NCI-H2196 (cell line): ENCODE measurements around the gene DLEC1.
A peak's percentile ranks its signal among the peaks of the same experiment; 100 is the strongest.
"Not testable (repeated sequence)": the region's sequence is repeated elsewhere in the genome, so short reads cannot be mapped to it uniquely, and the experiment has no call there.

Source experiments
- DNase-seq: peaks from one replicate; lab custom pipeline; 2025; ENCODE audit not compliant: unreplicated experiment; lab: John Stamatoyannopoulos, UW

The DLEC1 gene

DNA sequence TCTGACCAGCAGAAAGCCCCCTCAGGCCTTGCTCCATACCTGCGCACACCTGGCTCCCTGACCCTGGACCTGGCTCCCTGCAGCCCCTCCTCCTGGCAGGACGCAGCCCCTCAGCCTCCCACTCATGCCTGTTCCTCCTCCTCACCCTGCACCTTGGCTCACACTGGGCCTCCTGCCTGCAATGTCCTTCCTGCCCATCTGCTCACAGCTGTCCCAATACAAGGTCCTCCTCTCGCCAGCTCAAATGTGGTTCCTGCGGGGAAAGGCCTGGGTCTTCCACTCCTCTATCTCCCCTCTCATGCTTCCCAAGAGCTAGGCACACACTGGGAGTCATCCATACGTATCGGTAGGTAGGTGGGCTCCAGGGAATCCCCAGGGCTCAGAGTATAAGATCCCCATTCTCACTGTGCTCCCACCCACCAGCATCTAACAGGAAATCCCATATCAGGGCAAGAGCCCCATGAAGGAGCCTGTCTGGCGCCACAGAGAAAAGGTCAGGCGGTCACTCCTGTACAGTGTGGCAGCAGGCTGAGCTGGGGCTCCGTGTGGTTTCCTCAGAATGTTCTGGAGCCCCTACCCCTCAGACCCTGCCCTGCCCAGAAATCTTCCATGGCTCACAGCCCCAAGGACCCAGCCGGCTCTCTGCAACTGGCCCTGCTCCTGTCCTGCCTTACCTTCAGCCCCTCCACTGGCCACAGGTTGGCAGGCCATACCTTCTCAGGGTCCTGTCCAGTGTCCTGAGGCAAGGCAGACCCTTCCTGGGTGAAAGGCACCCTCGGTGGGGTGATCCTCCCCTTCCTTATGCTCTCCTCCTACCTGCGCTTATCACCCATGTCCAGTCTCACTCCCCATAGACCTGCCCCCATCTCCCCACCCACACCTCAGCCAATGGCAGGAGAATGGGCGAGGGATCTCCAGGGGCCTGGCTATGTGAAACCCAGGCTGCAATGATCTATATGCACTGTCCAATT is 20.4 kb upstream of the DLEC1 start:
- no peak for DNase-seq

DNA sequence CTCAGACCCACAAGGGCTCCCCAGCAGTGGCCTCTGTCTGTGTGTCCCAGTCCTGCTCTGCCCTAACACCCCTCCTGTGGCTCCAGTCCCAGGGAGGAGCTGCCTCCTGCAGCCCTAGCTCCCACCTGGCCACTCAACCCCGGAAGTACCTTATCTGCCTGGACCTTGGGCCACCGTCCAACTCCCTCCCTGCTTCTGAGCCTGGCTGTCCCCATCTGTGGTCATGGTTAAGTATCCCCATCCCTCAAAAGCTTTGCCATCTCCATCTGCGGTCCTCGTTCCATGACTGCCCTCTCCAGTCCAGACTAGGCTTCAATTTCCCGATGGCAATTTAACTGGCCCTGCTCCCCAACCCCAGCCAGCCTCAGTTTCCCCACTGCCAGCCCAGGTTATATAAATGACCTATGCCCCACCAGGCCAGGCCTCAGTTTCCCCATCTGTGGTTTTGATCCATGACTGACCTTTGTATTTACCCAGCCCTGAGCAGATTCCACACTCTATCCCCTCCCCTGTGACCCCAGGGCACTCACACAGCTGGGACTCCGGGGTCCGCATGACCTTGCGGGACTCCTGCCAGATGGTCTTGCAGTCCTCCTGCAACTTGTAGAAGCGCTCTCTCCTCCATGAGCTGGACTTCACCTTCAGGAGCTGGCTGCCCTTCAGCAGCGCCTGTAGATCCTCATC is 19.2 kb upstream of the DLEC1 start:
- DNase-seq: peak; percentile 2

DNA sequence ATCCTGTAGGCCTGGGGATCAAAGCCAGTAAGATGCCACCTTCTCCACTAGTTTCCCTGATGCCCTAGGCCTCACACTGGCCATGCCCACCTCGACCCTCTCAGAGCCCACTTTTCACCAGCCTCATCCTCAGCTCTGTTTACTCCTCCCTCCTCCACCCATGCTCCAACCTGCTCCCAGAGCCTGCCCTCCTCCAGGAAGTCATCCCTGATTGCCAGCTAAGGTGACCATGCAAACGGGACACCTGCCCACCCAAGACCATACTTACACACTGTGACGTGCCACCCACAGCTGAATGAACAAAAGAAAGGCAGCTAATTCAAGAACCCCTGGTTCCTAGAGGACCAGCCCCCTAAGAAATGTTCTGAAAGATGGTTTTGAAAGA is 18.7 kb upstream of the DLEC1 start:
- no peak for DNase-seq

DNA sequence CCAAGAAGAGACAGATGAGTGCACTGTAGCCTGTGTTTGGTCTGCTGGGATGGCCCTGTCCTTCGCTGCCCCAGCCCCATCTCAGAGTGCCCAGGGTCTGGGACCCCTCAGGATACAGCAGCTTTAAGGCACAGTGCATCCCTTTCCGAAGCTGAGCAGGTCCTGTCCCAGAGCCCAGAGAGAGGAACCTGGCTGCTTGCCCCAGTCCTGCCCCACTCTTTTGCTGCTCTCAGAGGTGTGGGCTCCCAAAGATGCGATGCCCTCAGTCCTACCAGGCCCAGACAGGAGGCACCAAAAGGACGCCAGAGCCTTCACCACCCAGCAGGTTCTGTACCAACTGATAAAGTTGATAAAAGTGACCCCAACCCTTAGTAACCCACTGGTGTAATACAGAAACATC is 17.8 kb upstream of the DLEC1 start:
- no peak for DNase-seq

DNA sequence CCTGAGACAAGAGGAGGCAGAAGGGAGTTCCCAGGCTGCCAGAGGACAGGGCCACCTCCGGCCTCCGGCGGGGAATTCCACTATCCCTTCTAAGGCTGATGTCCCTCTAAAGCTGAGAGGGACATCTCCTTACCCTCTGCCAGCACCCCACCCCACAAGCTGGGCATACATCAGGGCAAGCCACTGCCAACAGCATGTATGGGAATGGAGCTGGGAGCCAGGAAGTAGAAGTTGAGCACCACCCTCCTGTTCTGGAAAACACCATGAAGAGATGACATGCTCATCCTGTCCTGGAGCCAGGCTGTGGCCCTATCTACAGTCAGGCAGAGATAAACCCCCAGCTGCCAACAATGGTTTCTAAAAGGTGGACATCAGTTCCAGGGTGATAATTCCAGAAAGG is 16.7 kb upstream of the DLEC1 start:
- DNase-seq: no peak

DNA sequence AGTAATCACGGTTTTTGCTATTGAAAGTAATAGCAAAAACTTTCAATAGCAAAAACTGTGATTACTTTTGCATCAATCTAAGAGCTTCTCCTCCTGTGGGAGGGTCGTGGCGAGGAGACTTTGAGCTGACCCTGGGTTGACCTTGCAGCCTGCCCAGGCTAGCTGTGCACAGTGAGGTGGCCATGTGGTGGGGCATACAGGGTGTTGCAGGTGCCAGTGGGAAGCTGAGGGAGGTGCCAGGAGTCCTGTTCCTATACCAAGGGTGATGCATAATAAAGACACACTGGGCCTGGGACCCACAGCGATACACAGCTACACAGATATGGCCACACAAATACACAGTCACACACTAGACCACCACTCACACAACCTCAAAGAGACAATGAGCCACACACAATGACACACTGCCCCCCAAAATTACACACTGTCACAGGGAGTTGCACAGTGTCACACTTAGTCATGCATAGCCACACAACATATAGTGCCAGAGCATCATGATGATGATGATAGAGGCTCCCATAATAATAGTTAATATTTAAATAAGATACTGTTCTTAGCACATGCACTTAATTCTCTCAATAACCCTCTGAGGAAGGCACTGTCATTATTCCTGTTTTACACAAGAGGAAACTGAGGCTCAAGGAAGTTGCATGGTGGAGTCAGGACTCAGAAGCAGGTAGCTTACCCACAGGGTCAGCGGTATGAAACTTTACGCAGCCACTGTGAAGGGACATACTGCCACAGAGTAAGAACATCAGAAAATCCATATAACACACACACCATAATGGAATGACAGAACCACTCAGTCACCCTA is 15.9 kb upstream of the DLEC1 start:
- no peak for DNase-seq

DNA sequence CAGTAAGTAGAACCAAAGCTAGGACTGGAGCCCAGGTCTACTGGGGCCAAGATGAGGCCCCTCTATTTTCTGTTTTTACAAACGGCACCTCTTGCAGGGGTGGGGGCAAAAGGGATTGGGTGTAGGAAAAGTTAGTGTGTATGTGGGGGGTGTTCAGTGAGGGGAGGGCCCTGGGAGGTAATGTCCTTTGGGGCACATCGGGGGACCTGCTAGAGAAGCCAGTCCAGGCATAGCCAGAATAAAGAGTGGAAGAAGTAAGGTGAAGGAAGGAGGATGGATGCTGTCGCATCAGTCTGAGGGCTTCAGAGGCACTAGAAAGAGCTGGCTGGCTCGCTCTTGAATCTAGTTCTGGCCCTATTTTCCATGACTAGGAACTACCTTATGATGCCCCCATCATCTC is 12.2 kb upstream of the DLEC1 start:
- DNase-seq: no peak

DNA sequence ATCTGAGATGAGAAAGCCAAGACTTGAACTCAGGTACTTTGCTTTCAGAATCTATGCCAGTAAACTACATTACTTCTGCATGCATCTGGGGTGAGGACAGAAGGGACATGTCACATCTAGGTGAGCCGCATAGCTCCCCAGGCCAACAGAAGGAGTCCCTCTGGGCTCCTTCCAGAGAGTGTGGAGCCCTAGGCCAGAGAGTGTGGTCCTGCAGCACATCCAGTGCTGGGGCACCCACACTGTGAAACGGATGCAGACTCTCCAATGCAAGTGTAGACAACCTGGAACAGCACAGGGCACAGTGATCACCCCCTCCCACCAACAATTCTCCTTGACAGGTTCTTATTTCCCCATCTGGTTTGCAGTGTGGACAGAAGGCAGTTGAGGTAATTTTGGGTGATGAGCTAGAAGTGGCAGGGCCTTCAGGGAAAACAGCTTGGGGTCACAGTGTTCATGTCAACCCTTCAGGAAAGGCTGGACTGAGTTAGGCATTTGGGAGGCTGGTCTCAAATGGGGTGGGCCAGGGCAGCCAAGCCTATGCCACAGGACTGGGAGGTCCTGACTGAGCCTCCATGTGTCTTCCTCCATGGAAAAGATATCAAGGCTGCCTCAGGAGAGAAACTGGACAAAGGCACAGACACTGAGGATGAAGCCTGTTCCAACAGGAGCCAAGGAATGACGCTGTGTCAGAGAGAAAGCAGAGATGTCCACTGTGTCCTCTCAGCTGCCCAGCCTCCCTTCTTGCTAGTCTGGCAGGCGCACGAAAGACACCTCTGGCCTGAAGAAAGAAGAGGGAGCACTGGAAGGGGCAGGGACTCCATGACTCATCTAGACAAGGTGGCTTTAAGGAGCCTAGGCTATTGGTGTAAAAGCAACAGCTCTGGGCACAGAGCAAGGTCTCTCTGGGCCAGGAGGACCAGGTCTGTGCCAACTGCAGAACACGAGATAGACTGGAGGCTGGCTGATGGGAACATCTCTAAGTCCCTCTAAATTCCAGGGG is 11.2 kb upstream of the DLEC1 start:
- DNase-seq: no peak

DNA sequence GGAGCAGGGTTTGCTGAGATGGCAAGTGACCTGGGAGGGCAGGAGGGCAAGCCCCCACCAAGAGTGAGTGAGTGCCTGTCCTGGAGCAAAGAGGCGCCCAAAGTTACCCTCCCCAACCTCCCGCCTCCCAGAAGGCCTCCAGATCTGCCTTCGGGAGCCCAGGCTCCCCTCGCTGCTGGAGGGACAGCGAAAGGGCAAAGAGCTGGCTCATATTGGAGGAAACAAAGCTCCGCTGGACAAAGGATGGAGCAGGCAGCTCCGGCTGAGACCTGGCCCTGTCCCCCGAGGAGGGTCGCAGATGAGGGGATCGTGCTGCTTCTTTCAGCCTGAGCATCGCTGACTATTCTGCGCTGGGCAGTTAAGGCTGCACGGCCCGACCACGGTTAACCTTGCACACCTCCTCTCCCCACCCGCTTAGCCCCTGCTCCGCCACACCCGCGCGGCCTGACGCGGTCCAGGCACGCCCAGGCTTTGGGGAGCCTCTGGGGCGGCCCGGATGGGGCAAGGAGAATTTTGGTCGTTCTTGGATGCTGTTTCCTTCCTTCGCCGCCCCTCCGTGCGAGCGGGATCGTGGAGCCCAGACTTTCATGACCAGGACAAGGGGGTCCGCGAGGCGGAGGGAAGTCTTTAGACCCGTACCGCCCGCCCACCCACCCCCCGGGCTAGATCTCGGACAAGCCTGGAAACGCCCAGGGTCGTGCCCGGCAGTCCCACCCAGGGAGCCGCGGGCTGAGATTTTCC is 10.2 kb upstream of the DLEC1 start:
- no peak for DNase-seq

DNA sequence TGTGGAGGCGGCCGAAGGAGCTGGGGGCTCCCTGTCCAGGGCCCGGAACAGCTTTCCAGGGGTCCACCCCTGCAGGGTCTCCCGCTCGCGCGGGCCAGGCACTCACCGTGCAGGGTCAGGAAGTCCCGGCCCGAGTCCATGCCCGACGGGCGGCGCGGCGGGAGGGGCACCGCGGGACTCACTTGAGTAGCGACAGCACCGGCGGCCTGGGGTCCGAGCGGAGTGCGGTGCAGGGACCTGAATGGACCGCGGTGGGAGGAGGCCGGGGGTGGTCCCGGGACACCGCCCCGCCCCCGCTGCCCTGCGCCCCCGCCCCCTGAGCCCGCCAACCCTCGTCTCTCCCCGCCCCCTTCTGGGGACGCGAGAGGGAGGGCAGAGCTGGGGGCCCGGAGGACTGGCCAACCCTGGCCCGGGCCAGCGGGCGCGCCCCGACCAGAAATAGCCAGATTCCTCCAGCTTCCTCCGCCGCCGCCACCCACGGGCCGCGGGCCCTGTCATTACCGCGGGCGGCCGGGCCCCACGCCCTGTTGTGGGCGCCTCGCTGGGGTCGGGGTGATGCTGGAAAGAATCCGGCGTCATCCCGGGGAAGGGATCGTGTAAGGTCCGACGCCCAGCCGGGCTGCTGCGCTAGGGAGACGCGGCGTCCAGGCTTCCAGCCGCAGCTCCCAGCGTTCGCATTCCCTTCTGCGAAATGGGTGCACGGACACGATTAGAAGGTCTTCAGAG is 9.4 kb upstream of the DLEC1 start, which contains the start of gene PLCD1:
PLCD1 (minus strand) TSS at position 243 of the 726 bp plus-strand sequence; CDS start at position 140, 103 bp downstream.
- no peak for DNase-seq

DNA sequence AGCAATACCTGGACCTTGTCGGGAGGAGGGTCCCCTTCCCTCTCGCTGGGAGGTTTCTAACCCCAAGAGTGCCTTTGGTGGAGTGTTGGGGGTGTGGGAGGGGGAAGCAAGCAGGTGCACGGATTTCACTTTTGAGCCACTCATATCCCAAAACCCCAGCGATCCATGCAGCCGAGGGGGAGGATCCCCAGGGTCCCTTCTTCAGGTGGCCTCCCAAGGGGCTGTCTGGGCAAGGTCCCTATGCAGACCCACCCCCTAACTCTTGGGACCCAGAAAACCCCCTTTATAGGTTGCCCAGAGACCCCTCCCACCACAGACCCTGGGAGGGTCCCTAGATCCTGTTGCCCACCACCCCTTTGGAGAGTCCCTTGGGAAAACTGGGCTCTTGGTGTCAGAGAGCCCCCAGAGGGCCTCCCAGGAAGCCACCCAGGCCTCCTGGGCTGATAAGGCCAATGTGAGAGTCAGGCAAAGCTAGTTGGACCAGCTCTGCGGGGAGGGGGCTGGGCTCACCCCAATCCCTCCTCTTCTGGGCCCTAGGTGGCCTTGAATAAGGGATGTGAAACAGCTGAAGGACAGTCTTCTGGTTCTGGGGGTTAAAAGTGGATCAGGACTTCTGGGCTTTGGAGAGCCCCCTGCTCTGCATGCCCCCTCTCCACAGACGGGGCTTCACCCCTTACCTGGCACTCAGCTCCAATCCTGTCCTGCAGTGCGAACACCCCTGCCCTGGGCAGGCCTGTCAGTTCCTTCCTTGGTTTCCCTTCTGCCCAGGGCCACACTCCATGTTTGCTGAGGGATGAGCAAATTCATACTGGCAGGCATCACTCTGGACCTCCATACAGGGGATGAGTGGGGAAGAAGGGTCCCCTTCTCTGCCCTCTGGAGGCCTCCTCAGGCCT is 8.6 kb upstream of the DLEC1 start:
- DNase-seq: no peak

DNA sequence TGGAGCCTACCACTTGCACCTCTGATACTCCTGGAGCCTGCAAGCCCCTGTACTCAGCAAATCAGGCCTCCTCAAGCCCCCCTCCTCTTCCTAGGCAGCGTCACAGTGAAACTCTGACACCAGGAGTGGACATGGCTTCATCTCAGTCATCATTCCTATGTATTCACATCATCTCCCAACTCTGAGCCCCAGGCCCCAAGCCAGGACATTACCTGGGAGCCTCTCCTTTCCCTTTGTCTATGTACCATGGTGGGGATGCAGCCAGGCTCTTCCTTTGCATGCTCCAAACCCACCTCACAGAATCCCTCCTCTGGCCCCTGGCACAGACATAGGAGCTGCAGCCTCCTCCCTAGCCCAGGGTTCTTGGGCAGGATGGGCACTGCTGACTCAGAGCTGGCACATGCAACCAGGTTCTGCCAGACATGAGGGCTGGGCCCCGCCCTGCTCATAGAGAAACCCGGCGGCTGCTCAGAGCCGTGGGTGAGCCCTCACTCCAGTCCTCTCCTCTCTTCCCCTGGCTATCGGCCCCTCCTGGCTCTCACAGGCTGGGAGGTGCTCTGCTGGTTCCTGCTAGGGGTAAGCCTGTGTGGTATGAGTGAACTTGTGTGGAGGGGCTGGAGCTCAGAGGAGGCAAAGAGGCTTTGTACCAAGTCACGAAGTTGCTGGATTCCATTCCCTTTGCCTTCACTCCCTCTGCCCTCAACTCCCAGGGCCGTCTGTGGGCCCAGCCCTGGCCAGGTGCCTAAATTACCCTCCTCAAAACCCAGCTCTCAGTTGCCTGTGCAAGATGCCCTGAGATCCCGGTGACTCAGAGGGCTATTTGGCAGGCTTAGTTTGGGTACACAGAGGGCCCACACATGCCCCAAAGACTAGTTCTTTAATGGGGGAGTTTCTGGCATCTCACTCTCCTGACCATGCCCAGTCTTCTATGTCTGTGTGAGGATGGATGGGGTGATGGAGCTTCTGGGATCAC is 7.7 kb upstream of the DLEC1 start:
- DNase-seq: peak; percentile 23

DNA sequence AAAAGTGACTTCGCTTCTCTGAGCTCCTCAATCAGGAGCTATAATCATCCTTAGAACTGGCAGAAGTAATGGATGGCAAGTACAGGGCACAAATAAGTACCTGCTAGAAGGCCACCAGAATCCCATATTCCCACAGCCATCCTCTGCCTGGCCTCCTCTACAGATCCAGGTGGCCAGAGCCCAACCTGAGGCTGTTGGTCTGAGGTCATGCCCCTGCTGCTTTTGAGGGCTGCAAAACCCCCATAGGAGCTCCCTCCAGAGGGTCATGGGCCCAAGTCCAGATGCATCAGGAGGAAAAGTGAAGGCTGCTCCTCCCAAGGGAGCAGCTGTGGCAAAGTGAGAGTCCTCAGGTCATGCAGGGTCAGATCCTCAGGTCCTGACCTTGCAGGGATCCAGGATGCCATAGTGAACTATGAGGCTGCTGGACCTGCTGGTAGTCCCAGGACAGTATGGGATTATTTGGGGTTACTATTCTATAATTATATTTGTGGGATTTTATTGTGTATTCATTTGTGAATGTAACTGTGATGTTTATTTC is 6.6 kb upstream of the DLEC1 start:
- no peak for DNase-seq

DNA sequence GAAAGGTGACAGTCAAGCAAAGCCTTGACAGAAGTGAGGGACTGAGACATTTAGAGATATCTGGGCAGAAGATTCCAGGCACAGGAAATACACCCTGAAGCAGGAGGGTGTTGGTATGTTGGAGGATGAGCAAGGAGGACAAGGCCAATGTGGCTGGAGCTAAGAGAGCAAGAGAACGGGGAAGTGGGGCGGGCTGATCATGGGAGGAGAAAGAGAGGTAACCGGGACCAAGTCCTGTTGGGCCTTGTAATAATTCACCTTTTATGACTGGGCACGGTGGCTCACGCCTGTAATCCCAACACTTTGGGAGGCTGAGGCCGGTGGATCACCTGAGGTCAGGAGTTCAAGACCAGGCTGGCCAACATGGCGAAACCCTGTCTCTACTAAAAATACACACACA is 5.4 kb upstream of the DLEC1 start:
- DNase-seq: not testable (repeated sequence)

DNA sequence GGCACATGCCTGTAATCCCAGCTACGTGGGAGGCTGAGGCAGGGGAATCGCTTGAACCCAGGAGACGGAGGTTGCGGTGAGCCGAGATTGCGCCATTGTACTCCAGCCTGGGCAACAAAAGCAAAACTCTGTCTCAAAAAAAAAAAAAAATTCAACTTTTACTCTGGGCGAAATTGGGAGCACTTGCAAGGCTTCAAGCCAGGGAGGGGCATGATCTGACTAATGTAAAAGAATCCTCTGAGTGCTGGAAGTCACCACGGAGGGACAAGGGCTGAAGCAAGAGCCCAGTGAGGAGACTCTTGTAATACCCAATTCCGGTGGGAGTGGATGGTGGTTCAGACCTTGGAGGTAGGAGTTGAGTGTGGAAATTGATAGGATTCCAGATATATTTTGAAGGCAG is 4.7 kb upstream of the DLEC1 start:
- not testable (repeated sequence) for DNase-seq

DNA sequence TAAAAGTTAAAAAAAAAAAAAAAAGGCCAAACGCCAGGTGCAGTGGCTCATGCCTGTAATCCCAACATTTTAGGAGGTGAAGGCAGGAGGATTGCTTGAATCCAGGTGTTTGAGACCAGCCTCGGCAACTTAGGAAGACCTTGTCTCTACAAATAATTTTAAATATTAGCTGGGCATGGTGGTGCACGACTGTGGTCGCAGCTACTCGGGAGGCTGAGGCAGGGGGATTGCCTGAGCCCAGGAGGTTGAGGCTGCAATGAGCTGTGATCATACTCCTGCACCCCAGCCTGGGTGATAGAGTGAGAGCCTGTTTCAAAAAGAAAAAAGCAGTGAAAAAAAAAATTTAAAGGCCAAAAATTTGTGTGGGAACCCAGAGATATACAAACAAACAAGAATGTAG is 2.7 kb upstream of the DLEC1 start:
- no peak for DNase-seq
